ENCODE data around the gene ABLIM1. TPM values are rescaled to one million over a fixed set of nuclear protein-coding genes. Genes with fewer than 3 reads are reported as not detected.

ABLIM1 gene
- polyA plus RNA-seq, 5 donors, result 38.2 to 68.6 (median 63.6) TPM

- DNase-seq, result no peak
These were observed 266.5 kb downstream of the ABLIM1 start for GRCh38 chr10:114391599-114391998.

GRCh38 chr10:114389426-114389825, 268.6 kb downstream of the ABLIM1 start:
- no peak for DNase-seq

- DNase-seq, result no peak
These were observed 269.8 kb downstream of the ABLIM1 start for GRCh38 chr10:114388275-114388674.

- no peak for DNase-seq
These were observed 270.3 kb downstream of the ABLIM1 start for GRCh38 chr10:114387784-114388183.

GRCh38 chr10:114386452-114386851, 271.6 kb downstream of the ABLIM1 start:
- no peak for DNase-seq

GRCh38 chr10:114385557-114385956, 272.5 kb downstream of the ABLIM1 start:
- DNase-seq, result no peak

GRCh38 chr10:114384601-114385000, 273.5 kb downstream of the ABLIM1 start:
- DNase-seq, result no peak

GRCh38 chr10:114384181-114384580, 273.9 kb downstream of the ABLIM1 start:
- no peak for DNase-seq

Other genes with a start within 250 kb of the ABLIM1 start
- 10 to 100 TPM; 33.8 to 49.6 (median 39.9) TPM for gene FHIP2A, start 163.5 kb upstream of the ABLIM1 start, polyA plus RNA-seq (ENCODE audit: insufficient read depth in 1 of 5, insufficient read length in 5 of 5, low replicate concordance in 1 of 5)